Glutamatergic neuron (in vitro differentiated cells): Measurements from ENCODE around the gene NEURL1. TPM values are rescaled to one million over a fixed set of nuclear protein-coding genes. Genes with fewer than 3 reads are reported as not detected.

Experiments used
- DNase-seq: peaks from one replicate; pipeline ENCODE4 v3.0.0; 2022
- H3K27ac Mint-ChIP-seq: one replicate; pipeline ENCODE4 v1.8.0; 2020; ENCODE audit warnings: mild to moderate bottlenecking, mixed read lengths, inconsistent platforms; ENCODE audit not compliant: unreplicated experiment
- H3K27me3 Mint-ChIP-seq: one replicate; pipeline ENCODE4 v1.8.0; 2020; ENCODE audit warnings: mild to moderate bottlenecking, moderate library complexity, mixed read lengths, inconsistent platforms; ENCODE audit not compliant: unreplicated experiment
- H3K36me3 Mint-ChIP-seq: one replicate; pipeline ENCODE4 v1.8.0; 2020; ENCODE audit warnings: mild to moderate bottlenecking, mixed read lengths, inconsistent platforms; ENCODE audit not compliant: unreplicated experiment
- H3K4me1 Mint-ChIP-seq: one replicate; pipeline ENCODE4 v1.8.0; 2020; ENCODE audit warnings: mild to moderate bottlenecking, low read depth, mixed read lengths, inconsistent platforms; ENCODE audit not compliant: unreplicated experiment
- H3K4me3 Mint-ChIP-seq: one replicate; pipeline ENCODE4 v1.8.0; 2020; ENCODE audit warnings: mild to moderate bottlenecking, mixed read lengths, inconsistent platforms; ENCODE audit not compliant: unreplicated experiment
- H3K9me3 Mint-ChIP-seq: one replicate; pipeline ENCODE4 v1.8.0; 2020; ENCODE audit warnings: mild to moderate bottlenecking, moderate library complexity, mixed read lengths, inconsistent platforms; ENCODE audit not compliant: unreplicated experiment
- total RNA-seq: library from RNA; stranded (reverse); fragmentation: NEBNext Ultra II Directional; extraction: Animal tissue kit (Norgen Biotek cat#: 25700); gene quantifications from one replicate; pipeline ENCODE4 v1.2.1, GENCODE V29; 2021; ENCODE audit not compliant: unreplicated experiment
- TF ChIP-seq, protein P1 (sequence below): fragments of 200-600 bp; sonication (generic); IDR thresholded peaks from one replicate; pipeline ENCODE4 v1.5.0; 2021; ENCODE audit not compliant: partially characterized antibody, unreplicated experiment

NEURL1 gene
- total RNA-seq, 1 donor from 2014 or later: 3.1 TPM

DNA sequence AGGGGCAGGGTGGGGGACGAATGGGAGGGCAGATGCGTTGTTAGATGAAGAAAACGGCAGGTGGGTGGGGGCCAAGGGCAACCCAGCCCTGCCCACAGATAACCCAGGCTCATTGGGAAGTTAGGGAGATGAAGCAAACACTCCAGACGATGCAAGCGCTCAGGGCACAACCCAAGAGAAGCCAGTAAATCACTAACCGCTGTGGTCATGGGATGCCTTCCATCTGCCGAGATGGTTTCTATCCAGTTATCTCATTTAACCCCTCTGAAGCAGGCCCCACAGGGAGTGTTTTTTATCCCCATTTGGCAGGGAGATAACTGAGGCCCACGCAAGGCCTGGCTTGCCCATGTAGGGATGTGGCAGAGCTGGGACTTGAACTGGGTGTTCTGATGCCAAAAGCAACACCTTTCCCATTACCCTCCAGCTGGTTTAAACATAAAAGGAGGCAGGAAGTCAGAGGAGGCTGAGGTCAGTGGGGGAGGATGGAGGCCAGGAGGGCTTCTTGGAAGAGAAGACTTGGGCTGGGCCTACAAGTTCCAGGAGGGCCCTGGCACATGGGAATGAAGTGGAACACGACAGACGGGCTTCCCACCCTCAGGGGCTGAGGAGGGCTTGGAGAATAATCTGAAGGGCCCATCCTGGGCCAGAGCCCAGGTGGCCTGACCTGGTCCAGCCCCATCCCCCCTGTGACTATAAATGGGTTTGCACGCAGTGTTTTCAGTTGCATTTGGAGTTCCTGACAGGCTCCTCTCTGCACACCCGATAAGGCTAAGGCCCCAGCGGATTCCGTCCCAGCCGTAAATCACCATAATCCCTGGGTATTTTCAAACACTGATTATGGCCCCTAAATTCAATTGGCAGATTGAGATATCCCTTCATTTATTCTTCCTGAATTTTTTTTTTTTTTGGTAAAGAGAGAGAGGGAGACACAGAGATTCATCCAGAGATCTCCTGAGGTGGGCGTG lies 80.9 kb downstream of the NEURL1 start:
- TF ChIP-seq, protein P1, sequence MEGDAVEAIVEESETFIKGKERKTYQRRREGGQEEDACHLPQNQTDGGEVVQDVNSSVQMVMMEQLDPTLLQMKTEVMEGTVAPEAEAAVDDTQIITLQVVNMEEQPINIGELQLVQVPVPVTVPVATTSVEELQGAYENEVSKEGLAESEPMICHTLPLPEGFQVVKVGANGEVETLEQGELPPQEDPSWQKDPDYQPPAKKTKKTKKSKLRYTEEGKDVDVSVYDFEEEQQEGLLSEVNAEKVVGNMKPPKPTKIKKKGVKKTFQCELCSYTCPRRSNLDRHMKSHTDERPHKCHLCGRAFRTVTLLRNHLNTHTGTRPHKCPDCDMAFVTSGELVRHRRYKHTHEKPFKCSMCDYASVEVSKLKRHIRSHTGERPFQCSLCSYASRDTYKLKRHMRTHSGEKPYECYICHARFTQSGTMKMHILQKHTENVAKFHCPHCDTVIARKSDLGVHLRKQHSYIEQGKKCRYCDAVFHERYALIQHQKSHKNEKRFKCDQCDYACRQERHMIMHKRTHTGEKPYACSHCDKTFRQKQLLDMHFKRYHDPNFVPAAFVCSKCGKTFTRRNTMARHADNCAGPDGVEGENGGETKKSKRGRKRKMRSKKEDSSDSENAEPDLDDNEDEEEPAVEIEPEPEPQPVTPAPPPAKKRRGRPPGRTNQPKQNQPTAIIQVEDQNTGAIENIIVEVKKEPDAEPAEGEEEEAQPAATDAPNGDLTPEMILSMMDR: no peak
- Mint-ChIP-seq H3K27me3 (no peaks in the 10 kb centered on the region), H3K36me3 (no peaks in the 10 kb centered on the region), H3K27ac (no peak overlapping the region), H3K4me1 (peaks cover 4% of the 10 kb centered on the region), H3K4me3 (no peak overlapping the region), H3K9me3 (peaks cover 3% of the 10 kb centered on the region)
- no peak for DNase-seq

DNA sequence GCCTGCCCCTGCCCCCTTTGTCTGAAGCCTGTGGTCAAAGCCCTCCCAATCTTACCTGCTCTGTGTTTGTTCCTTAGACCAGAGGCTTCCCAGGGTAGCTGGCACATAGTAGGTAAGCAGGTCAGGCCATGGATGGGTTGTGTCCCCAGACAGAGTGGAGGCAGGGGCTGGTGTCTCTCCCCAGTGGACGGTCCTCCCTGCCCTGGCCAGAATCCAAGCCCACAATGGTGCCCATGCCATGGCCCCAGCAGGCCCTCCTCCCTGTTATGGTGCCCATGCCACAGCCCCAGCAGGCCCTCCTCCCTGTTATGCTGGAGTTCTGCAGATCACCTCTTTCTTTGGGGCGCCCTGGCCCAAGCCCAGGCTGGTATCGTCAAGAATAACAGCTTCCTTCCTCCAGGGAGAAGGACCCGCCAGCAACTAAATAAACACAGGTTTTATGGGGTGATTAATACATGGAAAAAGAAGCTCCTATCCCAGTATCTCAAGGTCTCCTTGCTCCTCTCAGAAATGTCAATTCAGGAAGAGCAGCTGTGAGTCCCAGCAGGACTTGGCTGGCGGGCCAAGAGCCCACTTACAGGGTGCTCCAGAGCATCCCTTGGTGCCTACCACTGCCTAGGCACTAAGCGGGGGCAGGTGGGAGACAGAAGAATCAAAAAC lies 82.0 kb downstream of the NEURL1 start:
- Mint-ChIP-seq H3K4me3 (no peak overlapping the region), H3K27me3 (peaks cover 3% of the 10 kb centered on the region), H3K4me1 (peaks cover 8% of the 10 kb centered on the region), H3K9me3 (peaks cover 3% of the 10 kb centered on the region), H3K36me3 (no peaks in the 10 kb centered on the region), H3K27ac (no peak overlapping the region)
- DNase-seq: no peak
- TF ChIP-seq, protein P1: no peak

DNA sequence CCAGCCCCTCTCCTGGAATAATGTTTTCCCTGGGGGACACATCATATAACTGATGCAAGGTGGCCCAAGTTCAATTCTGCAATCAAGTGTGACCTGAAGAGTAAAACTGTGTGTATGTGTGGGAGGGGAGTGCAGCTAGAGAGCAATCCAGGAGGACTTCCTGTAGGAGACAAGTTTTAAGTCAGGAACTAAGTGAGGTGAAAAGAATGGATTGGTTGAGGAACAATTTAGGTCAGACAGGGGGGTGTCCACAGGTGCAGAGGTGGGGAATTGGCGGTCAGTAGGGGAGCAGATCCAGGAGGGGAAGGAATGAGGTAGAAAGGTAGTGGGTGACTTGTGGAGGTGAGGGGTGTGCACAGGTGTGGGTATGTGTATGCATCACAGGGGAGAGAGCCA lies 82.6 kb downstream of the NEURL1 start:
- H3K27me3 Mint-ChIP-seq: peaks cover 3% of the 10 kb centered on the region
- TF ChIP-seq, protein P1: no peak
- H3K36me3 Mint-ChIP-seq: no peaks in the 10 kb centered on the region
- DNase-seq: no peak
- H3K4me1 Mint-ChIP-seq: peaks cover 12% of the 10 kb centered on the region
- peaks cover 3% of the 10 kb centered on the region for H3K9me3 Mint-ChIP-seq
- no peak overlapping the region for H3K27ac Mint-ChIP-seq
- no peak overlapping the region for H3K4me3 Mint-ChIP-seq

DNA sequence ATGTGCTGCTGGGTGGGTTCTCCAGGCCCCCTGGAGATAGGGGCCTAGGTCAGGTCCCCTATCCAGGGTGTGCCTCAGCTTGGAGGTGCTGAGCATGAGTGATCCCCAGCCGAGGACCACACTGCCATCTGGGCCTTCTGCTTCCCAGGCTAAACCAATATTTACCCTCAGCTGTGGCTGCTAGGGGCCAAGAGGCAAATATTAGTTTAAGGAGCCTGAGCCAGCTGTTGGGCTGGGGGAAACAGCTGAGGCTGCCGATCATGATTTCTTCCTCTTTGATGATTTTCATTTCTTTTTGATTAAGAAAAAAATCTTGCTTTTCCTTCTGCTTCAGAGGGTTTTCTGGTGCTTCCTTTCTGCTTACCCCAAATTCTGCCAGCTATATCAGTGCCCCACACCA lies 83.4 kb downstream of the NEURL1 start:
- no peaks in the 10 kb centered on the region for H3K36me3 Mint-ChIP-seq
- H3K4me3 Mint-ChIP-seq: no peak overlapping the region
- H3K9me3 Mint-ChIP-seq: peaks cover 3% of the 10 kb centered on the region
- peaks cover 12% of the 10 kb centered on the region for H3K4me1 Mint-ChIP-seq
- no peak overlapping the region for H3K27ac Mint-ChIP-seq
- DNase-seq: no peak
- peaks cover 3% of the 10 kb centered on the region for H3K27me3 Mint-ChIP-seq
- TF ChIP-seq, protein P1: no peak
